ENCODE data around the gene MTPN. TPM values are rescaled to one million over a fixed set of nuclear protein-coding genes. Genes with fewer than 3 reads are reported as not detected.

MTPN gene
- total RNA-seq, 4 donors from 2014 or later, result 70.8 to 160 (median 110) TPM

GRCh38 chr7:136014659-136015058 lies 37.5 kb upstream of the MTPN start:
- TF ChIP-seq, protein P1, sequence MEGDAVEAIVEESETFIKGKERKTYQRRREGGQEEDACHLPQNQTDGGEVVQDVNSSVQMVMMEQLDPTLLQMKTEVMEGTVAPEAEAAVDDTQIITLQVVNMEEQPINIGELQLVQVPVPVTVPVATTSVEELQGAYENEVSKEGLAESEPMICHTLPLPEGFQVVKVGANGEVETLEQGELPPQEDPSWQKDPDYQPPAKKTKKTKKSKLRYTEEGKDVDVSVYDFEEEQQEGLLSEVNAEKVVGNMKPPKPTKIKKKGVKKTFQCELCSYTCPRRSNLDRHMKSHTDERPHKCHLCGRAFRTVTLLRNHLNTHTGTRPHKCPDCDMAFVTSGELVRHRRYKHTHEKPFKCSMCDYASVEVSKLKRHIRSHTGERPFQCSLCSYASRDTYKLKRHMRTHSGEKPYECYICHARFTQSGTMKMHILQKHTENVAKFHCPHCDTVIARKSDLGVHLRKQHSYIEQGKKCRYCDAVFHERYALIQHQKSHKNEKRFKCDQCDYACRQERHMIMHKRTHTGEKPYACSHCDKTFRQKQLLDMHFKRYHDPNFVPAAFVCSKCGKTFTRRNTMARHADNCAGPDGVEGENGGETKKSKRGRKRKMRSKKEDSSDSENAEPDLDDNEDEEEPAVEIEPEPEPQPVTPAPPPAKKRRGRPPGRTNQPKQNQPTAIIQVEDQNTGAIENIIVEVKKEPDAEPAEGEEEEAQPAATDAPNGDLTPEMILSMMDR (IDR thresholded peaks at IDR 0.05; ENCODE audit: low read depth), result no peak

- TF ChIP-seq, protein P1 (IDR thresholded peaks at IDR 0.05; ENCODE audit: low read depth), result no peak
Measured at GRCh38 chr7:136012238-136012637, 35.1 kb upstream of the MTPN start.

GRCh38 chr7:136009488-136010079 lies 32.4 kb upstream of the MTPN start:
- TF ChIP-seq, protein P1 (IDR thresholded peaks at IDR 0.05; ENCODE audit: low read depth), result no peak

- TF ChIP-seq, protein P1 (IDR thresholded peaks at IDR 0.05; ENCODE audit: low read depth), result no peak
Measured at GRCh38 chr7:136006208-136006607, 29.0 kb upstream of the MTPN start.

DNA sequence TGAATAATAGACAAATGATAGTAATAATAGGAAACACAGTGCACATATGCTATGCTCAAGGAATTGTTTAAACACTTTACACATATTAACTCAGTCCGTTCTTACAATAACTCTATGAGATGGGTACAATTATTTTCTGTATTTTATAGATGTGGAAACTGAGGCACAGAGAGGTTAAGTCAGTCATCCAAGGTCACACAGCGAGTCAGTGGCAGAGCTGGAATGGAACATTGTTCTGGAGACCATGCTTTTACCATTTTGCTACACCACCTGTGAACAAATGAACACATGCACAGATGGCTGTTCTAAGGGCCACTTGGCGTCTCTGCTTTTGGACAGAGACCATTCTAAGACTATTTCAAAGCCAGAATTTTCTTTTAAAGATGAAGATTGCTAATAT lies 26.9 kb upstream of the MTPN start:
- TF ChIP-seq, protein P1 (IDR thresholded peaks at IDR 0.05; ENCODE audit: low read depth), result no peak

- TF ChIP-seq, protein P1 (IDR thresholded peaks at IDR 0.05; ENCODE audit: low read depth), result no peak
Measured at GRCh38 chr7:136002802-136003201, 25.6 kb upstream of the MTPN start.

DNA sequence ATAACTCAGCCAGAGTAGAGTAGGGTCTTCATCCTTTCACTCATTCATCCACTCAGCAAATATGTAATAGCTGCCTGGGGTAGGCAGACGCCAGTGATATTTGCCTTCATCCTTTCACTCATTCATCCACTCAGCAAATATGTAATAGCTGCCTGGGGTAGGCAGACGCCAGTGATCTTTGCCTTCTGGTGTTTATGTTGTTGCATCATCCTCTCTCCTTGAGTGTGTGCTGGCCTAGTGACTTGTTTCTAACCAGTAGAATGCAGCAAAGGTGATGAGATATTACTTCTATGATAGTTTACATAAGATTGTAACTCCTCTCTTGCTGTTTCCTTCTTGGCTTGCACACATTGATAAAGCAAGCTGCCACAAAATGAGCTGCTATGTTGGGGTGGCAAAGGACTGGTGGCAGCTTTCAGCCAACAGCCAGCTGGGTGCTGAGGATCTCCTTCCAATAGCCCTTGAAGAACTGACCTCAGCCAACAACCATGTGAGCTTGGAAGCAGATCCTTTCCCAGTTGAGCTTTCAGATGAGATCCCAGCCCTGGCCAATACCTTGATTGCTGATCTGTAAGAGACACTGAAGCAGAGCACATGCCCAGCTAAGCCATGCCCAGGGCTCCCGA lies 23.2 kb upstream of the MTPN start:
- TF ChIP-seq, protein P1 (IDR thresholded peaks at IDR 0.05; ENCODE audit: low read depth), result no peak
